NCI-H1092 (cell line): ENCODE results near the gene KRTAP6-3.

ENCODE experiments used
- DNase-seq: peaks from one replicate; lab custom pipeline; 2025; lab: John Stamatoyannopoulos, UW

Gene KRTAP6-3

DNA sequence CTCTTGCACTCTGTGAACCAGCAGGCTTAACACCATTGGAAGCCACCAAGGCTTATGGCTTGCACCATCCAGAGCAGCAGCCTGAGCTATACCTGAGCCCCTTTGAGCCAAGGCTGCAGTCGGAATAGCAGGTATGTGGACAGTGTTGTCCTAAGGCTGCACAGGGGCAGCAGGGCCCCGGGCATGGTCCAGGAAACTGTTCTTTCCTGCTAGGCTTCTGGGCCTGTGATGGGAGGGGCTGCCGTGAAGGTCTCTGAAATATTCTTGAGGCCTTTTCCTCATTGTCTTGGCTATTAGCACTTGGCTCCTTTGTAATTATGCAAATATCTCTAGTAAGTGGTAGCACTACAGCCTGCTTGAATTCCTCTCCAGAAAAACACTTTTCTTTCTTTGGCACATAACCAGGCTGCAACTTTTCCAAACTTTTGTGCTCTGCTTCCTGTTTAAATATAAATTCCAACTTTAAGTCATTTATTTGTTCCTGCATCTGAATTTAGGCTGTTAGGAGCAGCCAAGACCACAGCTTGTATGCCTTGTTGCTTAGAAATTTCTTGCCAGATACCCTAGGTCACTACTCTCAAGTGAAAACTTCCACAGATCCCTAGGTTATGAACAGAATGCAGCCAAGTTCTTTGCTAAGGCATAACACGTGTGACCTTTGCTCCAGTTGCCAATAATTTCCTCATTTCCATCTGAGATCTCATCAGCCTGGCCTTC lies 33.4 kb downstream of the KRTAP6-3 start:
- DNase-seq = no peak

DNA sequence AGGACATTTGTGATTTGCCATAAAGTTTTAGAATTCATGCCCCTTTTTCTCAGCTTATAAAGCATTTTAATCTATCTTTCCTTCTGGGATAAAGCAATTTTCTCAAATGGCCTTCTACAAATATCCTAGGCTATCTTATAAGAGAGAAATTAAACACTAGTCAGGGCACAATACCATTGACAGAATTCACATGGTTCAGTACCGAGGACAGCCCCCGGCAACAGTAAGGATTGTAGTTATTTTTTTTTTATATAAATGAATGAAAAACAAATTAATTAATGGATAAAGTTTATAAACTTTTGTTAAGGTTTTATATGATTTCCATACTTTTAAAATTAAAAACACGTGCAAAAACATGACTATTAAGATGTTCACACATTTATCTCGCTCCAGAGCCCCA lies 35.9 kb downstream of the KRTAP6-3 start:
- DNase-seq = no peak

DNA sequence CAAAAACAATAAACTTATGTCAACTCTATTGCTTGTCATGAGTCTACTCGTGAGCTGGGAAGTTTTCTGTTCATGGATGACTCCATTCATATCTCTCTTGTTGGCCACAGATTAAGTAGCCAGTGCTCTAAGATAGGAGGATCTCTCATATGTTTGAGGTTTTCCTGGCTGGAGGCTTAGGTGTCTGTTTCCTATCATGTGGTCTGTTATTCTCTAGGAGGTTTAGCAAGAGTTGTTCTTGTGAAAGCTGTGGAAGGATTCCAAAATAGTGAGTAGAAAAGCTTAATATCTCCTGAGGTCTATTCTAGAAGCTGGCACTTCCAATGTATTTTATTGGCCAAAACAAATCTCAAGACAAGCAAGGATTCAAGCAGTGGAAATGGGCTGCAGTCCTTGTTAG lies 37.0 kb downstream of the KRTAP6-3 start:
- DNase-seq = no peak

DNA sequence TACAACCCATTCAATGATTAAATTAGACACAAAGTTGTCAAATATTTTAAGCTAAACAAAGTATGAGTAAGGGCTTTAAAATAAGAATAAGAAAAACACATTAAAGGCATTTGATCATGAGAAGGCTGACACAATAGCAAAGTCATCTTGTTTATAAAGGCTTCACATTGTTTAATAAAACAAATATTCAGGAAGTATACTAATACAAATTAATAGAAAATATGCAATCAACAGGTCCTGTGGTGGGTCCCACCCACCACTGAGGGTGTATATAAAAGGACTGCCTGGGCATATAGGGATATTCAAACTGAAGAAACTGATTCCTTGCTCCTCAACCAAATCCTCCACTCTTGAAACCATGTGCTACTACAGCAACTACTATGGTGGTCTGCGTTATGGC lies 42.7 kb downstream of the KRTAP6-3 start, which contains the start of gene KRTAP20-2:
Gene KRTAP20-2, plus strand, starts transcription at position 301 of the 400 bp plus-strand sequence. Its CDS starts 58 bp downstream, at position 359.
- no peak for DNase-seq

DNA sequence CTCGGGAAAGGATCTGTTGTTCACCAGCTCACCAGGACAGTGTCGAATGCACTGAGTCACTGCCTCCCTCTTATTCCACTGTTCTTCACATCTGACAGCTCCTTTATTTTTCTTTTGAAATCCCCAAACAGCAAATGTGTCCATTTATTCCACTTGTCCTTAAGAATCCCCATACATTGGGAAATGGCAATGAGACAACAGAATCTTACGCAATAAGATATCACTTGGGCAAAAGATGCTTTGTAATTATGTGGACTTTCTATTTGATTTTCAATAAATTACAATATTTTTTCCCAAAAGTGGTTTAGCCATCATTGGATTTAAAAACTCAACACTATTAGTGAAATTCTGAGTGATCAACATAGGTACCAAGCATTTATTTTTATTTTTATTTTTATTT lies 46.4 kb downstream of the KRTAP6-3 start:
- no peak for DNase-seq

DNA sequence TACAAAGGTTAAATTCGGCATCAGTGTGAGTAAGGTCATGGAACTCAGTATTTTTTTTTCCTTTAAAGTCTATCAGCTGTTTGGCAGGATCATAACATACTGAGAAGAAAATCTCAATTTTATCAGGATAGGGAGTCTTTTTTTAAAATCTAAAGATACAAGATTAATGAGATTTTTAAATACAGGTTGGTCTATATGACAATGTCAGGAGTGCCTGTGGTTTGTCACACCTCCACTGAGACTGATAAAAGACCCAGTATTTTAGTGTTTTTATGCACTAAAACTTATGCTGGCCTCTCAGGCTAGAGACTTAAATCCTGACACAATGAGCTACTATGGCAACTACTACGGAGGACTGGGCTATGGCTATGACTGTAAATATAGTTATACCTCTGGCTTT lies 50.3 kb downstream of the KRTAP6-3 start, which contains the start of gene KRTAP20-3:
Gene KRTAP20-3, plus strand, starts transcription at position 301 of the 400 bp plus-strand sequence.
- no peak for DNase-seq
